ENCODE measurements around the gene GBX1.

GBX1 gene

GRCh38 chr7:151130741-151131157 is 36.7 kb downstream of the GBX1 start:
- no peak overlapping the region for H3K27ac ChIP-seq
- TF ChIP-seq ZFX (IDR thresholded peaks at IDR 0.05; ENCODE audit: borderline replicate concordance): no peak
- no peak for TF ChIP-seq CTCF (IDR thresholded peaks at IDR 0.05)

- TF ChIP-seq CTCF (IDR thresholded peaks at IDR 0.05): no peak
- no peak for TF ChIP-seq ZFX (IDR thresholded peaks at IDR 0.05; ENCODE audit: borderline replicate concordance)
- no peak overlapping the region for H3K27ac ChIP-seq
Measured at GRCh38 chr7:151129960-151130591, 37.4 kb downstream of the GBX1 start.

GRCh38 chr7:151129117-151129959 is 38.2 kb downstream of the GBX1 start:
- no peak overlapping the region for H3K27ac ChIP-seq
- TF ChIP-seq ZFX (IDR thresholded peaks at IDR 0.05; ENCODE audit: borderline replicate concordance) (no peak), CTCF (IDR thresholded peaks at IDR 0.05) (no peak)

GRCh38 chr7:151128716-151129115 is 38.8 kb downstream of the GBX1 start:
- H3K27ac ChIP-seq: no peak overlapping the region
- no peak for TF ChIP-seq CTCF (IDR thresholded peaks at IDR 0.05)
- no peak for TF ChIP-seq ZFX (IDR thresholded peaks at IDR 0.05; ENCODE audit: borderline replicate concordance)

GRCh38 chr7:151128144-151128543 is 39.4 kb downstream of the GBX1 start:
- no peak overlapping the region for H3K27ac ChIP-seq
- no peak for TF ChIP-seq CTCF (IDR thresholded peaks at IDR 0.05)
- no peak for TF ChIP-seq ZFX (IDR thresholded peaks at IDR 0.05; ENCODE audit: borderline replicate concordance)

GRCh38 chr7:151126491-151127137 is 40.9 kb downstream of the GBX1 start:
- H3K27ac ChIP-seq: peak overlapping the region; percentile 87
- no peak for TF ChIP-seq ZFX (IDR thresholded peaks at IDR 0.05; ENCODE audit: borderline replicate concordance)
- TF ChIP-seq CTCF (IDR thresholded peaks at IDR 0.05): no peak
